BE2C (cell line): ENCODE data around the gene RAD51C.
A peak's percentile ranks its signal among the peaks of the same experiment; 100 is the strongest.
"Not testable (repeated sequence)": the region's sequence is repeated elsewhere in the genome, so short reads cannot be mapped to it uniquely, and the experiment has no call there.

Source experiments
- DNase-seq: peaks from one replicate; pipeline ENCODE4 v3.0.0-alpha.2; 2020
- H3K27me3 ChIP-seq: fragments of 250-450 bp; sonication (Bioruptor Pico); 2 replicates; pipeline ENCODE4 v1.5.1; 2020; ENCODE audit warnings: mild to moderate bottlenecking
- H3K36me3 ChIP-seq: fragments of 250-450 bp; sonication (Bioruptor Pico); 2 replicates; pipeline ENCODE4 v1.5.1; 2020; ENCODE audit warnings: mild to moderate bottlenecking
- H3K4me1 ChIP-seq: fragments of 250-450 bp; sonication (Bioruptor Pico); 2 replicates; pipeline ENCODE4 v1.5.1; 2020
- H3K4me3 ChIP-seq: 2 replicates; pipeline ENCODE4 v1.5.1; 2011; ENCODE audit warnings: low read depth, low read length
- H3K9me3 ChIP-seq: fragments of 250-450 bp; sonication (Bioruptor Pico); 2 replicates; pipeline ENCODE4 v1.5.1; 2020
- TF ChIP-seq, protein P1 (sequence below): IDR thresholded peaks from 2 replicates; pipeline ENCODE4 v1.5.1; 2012; ENCODE audit warnings: mild to moderate bottlenecking, low read depth, low read length

Gene RAD51C

DNA sequence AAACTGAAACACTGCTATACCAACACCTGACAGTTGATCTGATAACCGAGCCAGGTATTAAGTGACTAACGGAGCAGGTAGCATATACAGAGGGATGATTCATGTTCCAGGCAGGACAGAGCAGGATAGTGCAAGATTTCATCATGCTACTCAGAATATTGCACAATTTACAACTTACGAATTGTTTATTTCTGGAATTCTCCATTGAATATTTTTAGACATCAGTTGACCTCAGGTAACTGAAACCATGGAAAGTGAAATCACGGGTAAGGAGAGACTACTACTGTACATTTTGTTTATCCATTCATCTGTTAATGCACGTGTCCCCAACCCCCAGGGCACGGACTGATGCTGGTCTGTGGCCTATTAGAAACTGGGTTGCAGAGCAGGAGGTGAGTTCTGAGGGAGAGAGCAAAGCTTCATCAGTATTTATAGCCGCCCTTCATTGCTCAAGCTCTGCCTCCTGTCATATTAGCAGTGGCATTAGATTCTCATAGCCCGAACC is 48.8 kb downstream of the RAD51C start:
- TF ChIP-seq, protein P1, sequence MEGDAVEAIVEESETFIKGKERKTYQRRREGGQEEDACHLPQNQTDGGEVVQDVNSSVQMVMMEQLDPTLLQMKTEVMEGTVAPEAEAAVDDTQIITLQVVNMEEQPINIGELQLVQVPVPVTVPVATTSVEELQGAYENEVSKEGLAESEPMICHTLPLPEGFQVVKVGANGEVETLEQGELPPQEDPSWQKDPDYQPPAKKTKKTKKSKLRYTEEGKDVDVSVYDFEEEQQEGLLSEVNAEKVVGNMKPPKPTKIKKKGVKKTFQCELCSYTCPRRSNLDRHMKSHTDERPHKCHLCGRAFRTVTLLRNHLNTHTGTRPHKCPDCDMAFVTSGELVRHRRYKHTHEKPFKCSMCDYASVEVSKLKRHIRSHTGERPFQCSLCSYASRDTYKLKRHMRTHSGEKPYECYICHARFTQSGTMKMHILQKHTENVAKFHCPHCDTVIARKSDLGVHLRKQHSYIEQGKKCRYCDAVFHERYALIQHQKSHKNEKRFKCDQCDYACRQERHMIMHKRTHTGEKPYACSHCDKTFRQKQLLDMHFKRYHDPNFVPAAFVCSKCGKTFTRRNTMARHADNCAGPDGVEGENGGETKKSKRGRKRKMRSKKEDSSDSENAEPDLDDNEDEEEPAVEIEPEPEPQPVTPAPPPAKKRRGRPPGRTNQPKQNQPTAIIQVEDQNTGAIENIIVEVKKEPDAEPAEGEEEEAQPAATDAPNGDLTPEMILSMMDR: no peak
- H3K36me3 ChIP-seq: no peaks in the 10 kb centered on the region
- no peaks in the 10 kb centered on the region for H3K4me1 ChIP-seq
- no peaks in the 10 kb centered on the region for H3K27me3 ChIP-seq
- H3K9me3 ChIP-seq: no peaks in the 10 kb centered on the region
- no peak overlapping the region for H3K4me3 ChIP-seq
- peak; percentile 20 for DNase-seq

DNA sequence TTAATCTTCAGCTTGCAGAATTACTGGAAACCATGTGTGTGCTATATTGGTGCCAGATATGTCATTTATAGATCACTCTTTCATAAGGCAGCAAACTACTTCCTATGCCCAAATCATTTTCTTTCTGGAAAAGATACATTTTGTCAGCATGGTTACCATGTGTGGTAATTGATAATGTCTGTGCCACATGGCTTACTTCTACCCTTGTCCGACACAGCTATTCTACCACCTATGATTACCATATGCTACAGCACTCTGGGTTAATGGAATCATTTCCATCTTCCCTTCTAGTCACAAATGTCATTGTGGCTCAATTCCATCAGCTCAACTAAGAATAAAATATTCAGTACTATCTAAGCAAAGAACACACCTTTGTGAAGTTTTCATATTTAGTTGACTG is 55.3 kb downstream of the RAD51C start:
- no peaks in the 10 kb centered on the region for H3K36me3 ChIP-seq
- H3K4me3 ChIP-seq: no peak overlapping the region
- no peaks in the 10 kb centered on the region for H3K4me1 ChIP-seq
- no peaks in the 10 kb centered on the region for H3K27me3 ChIP-seq
- TF ChIP-seq, protein P1: no peak
- no peaks in the 10 kb centered on the region for H3K9me3 ChIP-seq
- DNase-seq: no peak

DNA sequence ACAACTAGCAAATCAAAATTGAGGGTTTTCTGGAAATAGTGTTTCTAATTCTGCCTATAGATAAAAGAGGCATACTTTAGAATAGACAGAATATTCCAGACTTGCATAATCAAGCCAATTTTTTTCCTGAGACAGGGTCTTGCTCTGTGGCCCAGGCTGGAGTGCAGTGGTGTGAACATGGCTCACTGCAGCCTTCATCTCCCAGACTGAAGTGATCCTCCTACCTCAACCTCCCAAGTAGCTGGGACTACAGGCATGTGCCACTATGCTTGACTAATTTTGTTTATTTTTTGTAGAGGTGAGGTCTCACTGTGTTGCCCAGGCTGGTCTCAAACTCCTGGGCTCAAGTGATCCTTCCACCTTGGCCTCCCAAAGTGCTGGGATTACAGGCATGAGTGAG is 57.2 kb downstream of the RAD51C start:
- not testable (repeated sequence) for H3K4me1 ChIP-seq, H3K27me3 ChIP-seq, DNase-seq, H3K4me3 ChIP-seq, H3K9me3 ChIP-seq, H3K36me3 ChIP-seq

DNA sequence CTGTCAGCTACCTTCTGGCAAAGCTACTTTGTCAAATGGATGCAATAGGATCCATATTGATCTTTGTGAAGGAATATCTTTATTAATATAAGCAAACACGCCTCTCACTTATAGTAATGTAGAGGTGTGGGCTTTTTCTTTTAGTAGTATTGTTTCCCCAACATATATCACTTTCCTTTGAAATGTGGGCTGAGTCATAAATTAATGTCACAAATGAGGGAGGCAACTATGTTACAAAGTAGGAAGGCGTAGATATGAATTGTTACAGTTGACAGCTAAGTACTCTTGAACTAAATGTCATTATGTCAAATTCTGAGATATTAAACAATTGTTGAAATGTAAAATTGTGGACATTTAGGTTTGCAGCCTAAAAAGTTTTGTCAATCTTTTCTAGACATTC is 60.6 kb downstream of the RAD51C start:
- TF ChIP-seq, protein P1: no peak
- no peaks in the 10 kb centered on the region for H3K36me3 ChIP-seq
- H3K4me1 ChIP-seq: no peaks in the 10 kb centered on the region
- no peak overlapping the region for H3K4me3 ChIP-seq
- DNase-seq: no peak
- no peaks in the 10 kb centered on the region for H3K27me3 ChIP-seq
- H3K9me3 ChIP-seq: no peaks in the 10 kb centered on the region

DNA sequence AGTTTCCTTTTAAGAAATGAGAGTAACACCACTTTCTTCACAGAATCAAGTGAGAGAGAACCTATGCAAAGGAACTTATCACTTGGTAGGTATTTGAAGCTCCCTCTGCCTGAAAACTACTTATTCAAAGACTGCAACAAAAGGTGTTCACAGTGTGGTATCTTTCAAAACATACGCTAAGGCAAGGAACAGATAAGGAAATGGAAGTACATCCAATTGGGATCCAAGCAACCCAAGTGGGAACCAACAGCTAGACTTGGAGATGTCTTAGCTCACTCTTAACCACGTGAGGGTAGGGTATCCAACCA is 62.8 kb downstream of the RAD51C start:
- Histone ChIP-seq H3K27me3 (no peaks in the 10 kb centered on the region), H3K36me3 (no peaks in the 10 kb centered on the region), H3K4me3 (peak overlapping the region; percentile 95), H3K9me3 (no peaks in the 10 kb centered on the region), H3K4me1 (no peaks in the 10 kb centered on the region)
- TF ChIP-seq, protein P1: no peak
- no peak for DNase-seq

DNA sequence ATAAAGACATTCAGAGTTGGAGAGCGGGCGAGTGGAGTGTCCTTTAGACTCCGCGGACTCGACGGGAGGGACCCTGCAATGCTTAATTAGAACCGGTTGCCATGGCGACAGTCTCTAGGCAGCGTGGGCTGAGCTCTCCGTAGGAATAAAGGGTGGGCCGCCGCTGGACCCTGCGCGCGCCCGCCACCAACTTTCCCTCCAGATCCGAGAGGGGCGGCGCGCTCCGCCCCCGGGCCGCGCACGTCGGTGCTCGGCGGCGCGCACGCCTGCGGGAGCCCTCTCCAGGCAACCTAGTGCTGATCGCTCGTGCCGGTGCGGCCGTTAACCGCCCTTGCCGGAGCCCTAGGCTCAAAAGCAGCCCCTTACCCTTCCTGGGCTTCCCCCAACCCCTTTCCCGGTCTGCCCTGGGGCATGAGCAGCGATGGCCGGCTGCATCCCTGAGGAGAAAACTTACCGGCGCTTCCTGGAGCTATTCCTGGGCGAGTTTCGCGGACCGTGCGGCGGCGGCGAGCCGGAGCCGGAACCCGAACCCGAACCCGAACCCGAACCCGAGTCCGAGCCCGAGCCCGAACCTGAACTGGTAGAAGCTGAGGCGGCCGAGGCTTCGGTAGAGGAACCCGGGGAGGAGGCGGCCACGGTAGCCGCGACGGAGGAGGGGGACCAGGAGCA is 63.3 kb downstream of the RAD51C start, which contains the start of gene PPM1E:
TSS of gene PPM1E (plus strand) at position 278 of the 669 bp plus-strand sequence.
- TF ChIP-seq, protein P1: no peak
- no peaks in the 10 kb centered on the region for H3K9me3 ChIP-seq
- no peaks in the 10 kb centered on the region; the same call in 1 of the 2 replicates for H3K36me3 ChIP-seq
- H3K4me3 ChIP-seq: peak within 1 kb of the TSS; percentile 95
- H3K27me3 ChIP-seq: no peaks in the 10 kb centered on the region
- peak; percentile 94 for DNase-seq
- no peaks in the 10 kb centered on the region for H3K4me1 ChIP-seq
